Measurements from ENCODE around the gene ELAVL3.

The ELAVL3 gene

DNA sequence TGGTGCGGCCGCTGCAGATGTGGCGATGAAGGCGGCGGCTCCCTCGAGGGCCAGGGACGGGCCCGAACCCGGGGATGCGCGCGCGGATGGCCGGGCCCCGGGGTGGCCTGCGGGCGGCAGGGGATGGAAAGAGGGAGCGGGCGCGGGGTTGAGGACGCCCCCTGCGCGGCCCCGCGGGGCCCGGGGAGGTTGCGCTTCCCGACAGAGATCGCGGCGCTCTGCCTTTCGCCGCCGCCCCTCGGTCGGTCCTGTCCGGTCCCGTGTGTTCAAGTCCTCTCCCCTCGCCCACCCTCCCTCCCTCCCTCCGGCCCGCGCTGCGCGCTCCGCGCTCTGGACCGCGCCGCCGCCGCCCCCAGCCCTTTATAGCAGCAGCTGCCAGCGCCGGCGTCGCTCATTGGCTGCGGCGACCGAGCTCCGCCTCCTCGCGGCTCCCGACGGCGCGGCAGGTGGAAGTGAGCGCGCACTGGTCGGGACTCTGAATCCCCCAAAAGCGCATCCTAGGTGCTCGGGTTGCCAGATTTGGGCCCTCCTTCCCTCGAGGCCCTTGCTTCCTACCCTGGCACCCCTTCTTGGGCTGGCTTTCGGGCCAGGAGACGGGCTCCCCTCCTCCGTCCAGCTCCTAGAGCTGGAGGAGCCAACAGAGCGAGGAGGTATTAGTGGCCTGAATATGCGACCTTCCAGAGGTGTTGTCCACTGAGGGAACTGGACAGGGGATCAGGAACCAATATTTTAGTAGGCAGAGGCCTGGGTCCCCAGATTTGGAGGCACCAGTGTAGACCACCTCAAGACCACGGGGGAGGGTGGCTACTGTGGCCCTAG, at the start of gene ELAVL3:
Gene ELAVL3 (minus strand): TSS at position 332 of the 819 bp plus-strand sequence. CDS start 438 bp downstream, outside the sequence.
- no peak for DNase-seq

DNA sequence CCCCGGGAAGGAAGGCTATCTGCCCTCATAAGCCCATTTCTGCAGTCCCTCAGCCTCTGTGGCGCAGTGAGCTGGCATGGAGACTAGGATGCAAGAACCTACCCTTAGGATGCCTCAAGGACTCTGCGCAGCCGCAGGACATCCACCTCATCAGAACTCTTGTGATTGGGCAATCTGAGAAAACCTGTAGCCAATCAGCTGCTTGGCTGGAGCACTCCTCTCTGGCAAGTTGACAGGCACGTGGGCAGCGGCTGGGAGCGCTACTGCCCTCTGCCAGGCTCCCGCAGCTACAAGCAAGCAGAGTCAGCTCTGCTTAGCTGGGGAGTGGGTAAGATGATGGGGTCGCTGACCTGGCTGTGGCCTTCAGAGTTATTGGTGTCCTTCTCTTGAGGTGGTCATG, 49.6 kb upstream of the ELAVL3 start:
- peak; percentile 37 to 55 for DNase-seq

DNA sequence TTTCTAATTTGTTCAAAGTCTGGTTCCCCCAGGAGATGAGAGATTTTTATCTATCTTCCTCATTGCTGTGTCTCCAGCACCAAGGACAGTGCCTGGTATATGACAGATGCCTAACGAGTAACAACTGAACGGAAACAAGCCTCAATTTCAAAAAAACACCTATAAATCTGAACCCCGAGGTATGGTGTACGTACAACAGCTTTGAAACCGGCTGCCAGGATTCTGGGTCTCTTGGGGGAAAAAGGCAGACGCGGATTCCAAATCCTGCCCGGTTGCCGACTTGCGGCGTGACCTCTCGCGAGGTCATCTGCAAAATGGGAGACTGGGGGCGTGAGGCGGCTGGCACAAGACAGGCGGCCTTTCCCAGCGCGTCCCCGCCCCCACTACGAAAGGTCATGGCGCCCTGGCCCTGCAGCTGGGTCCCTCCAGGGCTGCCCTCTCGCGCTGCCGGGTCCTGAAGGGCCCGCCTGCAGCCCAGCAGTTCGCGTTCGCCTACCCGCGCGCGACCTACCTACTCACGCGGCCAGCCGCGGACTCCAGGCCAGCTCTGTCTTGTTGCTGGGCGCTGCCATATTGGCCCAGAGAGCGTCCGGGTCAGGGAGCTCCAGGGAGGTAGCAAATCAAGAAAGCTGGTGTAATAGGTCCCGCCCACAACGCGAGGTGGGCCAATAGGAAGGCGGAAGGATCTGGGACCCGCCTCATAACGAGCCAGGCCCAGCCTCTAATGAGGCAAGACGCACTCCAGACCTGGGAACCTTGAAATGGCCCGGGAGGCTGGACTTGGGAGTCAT, 47.9 kb upstream of the ELAVL3 start, which contains the start of gene ECSIT:
Gene ECSIT (minus strand): TSS at position 584 of the 791 bp plus-strand sequence. CDS start 9,964 bp downstream, outside the sequence.
- DNase-seq: peak; percentile 95

DNA sequence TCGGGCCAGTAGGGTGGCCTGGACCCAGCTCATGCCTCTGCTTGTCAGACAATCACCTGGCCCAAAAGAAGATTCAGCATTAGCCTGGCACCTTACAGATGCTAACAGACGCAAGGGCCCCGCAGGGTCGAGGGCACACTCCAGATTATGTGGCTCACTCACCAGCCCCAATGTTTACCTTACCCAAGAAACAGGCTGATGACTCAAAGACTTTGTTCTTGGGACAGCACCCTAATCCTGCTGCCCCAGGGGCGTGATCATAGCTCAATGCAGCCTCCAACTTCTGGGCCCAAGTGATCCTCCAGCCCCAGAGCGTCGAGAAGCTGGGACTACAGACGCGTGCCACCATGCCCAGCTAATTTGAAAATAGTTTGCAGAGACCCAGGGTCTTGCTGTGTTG, 38.3 kb upstream of the ELAVL3 start:
- no peak for DNase-seq

DNA sequence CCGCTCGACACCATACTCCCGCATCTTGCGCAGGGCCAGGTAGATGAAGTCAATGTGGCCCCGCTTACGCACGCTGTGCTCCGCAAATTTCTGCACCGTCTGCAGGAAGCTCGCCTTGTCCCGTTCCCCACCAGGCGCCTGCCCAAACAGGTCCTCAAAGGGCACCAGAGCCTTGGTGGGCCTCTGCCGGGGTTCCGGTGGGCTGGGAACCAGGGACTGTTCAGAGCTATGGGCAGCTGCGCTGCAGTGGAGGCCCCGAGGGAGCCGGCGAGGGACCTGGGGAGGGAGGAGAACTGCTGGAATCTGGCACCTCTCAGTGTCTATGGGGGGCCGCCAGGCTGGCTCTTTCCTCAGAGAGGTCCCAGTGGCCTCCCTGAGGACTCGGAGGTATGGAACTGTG, 33.1 kb upstream of the ELAVL3 start:
- no peak for DNase-seq

DNA sequence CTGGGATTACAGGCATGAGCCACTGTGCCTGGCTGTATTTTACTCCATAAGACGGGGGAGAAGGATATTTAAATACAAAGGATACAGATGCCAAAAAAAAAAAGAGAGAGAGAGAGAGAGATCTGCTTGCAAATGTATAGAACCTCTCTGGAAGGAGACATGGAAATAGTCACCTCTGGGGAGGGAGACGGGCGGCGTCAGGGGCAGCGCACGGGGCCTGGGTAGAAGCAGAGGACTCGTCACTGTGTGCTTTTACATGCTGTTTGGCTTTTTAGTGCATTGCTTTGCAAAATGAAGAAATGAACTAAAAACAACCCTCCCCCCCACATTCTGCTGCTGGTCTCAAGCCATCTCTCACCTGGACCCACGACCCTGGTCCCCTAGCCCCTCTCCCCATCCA, 29.6 kb upstream of the ELAVL3 start:
- no peak for DNase-seq

DNA sequence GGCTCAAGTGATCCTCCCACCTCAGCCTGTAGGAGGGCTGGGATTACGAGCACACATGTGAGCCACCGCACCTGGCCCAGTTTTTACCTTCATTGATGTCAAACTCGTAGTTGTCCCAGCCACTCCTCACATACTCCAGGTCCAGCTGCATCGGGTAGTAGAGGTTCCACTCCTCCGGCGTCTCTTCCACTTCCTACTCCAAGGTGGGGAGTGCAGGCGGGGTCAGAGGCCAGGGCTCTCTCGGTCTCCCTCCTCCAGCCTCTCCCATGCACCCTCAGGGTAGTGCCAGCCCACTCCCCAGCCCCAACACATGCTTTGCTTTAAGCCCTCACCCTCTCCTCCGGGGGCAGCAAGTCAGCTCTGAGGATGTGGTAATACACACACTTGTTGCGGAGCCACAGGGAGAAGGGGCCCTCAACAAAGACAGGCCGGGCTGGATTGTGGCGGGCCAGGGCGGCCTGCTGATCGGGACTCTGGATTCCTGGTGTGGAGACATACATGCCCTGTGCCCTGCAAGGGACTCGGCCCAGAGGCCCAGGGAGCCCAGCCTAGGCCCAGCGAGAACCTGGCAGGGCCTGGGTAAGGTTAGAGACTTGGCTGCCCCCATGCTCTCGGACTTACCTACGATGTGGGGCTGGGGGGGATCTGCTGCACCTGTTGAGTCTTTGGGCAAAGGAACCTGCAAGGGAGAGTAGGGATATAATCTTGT, 26.7 kb upstream of the ELAVL3 start:
- no peak for DNase-seq

DNA sequence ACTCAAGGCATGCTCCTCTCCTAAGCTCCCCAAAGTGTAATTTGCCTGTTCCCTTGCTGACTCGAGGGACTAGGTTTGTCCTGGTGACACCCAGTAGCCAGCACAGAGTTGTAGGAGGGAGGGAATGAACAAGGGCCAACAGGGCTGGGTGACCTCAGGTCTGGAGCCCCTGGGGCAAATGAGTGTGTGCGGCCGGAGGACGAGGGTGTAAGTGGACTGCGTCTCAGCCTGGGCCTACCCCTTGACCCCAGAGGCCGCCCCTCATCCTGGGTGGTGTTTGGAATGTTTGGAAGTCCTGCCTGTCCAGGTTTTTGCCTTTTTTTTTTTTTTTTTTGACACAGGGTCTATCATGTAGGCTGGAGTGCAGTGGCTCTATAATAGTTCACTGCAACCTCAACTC, 26.1 kb upstream of the ELAVL3 start:
- DNase-seq: no peak

DNA sequence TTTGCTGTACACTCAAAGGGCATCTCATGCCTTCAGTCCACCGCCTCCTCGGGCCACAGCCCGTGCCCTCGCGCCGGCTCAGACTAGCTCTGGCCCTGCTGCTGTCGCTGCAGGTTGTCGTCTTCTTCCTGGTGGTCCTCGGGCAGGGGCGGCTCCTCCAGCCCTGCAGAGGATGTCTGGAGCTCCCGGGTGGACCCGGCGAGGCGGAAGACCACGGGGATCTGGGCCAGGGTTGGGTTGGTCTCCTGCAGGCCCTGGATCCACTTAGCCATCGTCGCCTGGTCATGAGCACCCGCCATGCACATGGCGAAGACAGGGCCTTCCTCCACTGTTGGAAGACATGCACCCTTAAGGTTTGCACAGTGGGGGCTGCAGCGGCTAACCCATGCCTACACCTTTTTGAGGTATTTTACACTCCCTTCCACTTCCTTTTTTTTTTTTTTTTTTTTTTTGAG, 25.3 kb upstream of the ELAVL3 start:
- DNase-seq: no peak

DNA sequence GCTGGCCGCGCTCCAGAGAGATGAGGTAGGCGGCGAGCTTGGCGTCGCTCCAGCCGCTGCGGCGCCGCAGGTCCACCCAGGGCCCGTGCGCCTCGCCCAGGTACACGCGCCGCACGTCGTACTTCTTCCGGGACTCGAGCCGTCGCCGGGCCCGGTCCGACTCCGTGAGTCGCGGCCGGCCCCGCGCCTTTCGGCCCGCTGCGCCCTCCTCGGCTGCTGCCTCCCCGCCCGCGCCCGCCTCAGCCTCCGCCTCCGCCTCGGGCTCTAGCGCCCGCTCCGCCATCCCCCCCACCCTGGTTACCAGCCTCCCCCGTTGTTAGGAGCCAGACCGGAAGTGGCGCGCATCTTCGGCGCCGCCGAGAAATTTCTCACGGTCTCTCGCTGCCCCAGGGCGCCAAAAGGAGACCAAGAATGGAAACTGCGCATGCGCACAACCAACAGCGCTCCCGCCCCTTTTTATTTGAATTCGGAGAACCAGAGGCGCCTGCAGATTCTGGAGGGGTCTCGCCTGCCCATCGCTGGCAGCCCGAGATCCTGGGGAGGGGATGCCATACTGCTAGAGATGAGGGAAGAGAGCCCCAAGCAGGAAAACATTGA, 24.8 kb upstream of the ELAVL3 start, which contains the start of gene ZNF653:
Gene ZNF653 (minus strand): TSS at position 336 of the 597 bp plus-strand sequence. CDS start 53 bp downstream, at position 283.
- DNase-seq: peak; percentile 95 to 96

DNA sequence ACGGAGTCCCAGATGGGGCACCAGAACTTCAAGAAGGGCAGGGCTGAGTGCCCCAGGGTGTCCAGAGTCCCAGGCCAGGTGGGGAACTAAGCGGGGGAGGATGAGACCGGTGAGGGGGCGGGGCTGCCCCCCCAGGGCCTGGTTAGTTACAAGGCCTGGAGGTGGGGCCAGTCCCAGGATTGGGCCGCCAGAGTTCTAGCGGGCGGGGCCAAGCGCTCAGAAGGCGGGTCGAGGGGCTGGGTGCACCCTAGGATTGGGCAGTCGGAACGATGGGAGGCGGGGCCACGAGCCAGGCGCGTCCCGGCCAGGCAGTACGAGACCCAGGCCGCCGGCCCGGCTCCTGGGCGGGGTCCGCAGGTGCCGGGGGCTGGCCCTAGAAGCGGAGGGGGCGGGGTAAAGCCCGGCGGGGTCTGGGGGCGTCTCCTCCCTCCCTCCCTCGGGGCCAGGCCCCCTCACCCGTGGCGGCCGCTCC, 24.2 kb upstream of the ELAVL3 start:
- DNase-seq: peak; percentile 98

DNA sequence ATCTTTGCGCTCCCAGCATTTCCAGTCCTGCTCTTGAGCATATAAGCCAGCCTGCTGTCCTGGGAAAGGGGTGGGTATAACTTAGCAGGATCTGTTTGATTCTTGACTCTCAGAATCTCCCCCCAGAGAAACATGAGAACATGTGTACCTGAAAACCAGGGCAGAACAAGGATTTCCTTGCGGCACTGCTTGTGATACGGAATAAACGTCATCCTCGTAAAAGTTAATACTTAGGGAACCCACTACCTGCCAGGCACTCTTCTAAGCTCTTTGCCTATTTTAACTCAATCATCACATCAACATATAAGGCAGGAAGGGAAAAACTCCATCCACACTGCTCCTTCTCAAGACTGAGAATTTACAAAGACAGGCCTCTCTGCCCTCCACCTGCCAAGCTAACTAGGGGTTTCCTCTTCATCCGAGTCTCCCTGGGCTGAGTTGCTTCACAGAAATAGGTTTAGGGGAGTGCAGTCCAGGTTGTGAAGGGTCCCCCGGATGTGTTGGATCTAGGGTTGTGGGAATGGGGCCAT, 23.7 kb upstream of the ELAVL3 start:
- DNase-seq: no peak

DNA sequence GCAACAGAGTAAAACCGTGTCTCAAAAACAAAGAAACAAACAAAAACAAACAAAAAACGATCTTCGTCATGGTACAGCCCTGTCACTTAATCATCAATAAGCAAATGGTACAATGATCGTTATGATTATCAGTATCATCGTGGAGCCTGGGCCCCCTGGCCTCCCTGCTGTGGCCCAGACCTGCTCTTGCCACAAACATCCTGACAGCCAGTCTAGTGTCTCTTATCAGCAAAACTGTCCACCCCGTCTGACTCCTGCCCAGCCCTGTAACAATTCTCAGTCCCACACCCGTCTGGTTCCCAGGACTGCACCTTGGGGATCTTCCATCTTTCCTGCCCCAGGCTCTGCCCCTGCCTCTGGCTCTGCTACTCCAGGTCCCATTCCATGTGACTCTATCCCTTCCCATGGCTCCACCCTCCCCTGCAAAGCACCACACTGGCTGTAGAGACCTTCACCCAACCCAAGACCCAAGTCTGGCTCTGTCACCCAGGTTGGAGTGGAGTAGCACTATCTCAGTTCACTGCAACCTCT, 19.1 kb upstream of the ELAVL3 start:
- no peak for DNase-seq

DNA sequence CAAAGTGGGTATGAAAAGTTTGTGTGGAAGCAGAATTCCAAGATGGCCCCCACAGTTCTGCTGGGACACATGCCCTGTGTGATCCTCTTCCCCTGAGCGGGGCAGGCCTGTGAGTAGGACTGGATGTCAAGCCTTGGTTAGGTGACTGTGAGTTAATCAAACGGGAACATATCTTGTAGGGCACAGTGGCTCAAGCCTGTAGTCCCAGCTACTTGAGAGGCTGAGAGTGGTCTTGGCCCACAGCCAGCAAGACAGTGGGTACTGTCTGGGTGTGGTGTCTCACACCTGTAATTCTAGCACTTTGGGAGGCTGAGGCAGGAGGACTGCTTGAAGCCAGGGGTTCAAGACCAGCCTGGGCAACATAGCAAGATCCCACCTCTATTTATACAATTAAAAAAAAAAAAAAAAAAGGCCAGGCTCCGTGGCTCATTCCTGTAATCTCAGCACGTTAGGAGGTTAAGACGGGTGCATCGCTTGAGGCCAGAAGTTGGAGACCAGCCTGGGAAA, 18.4 kb upstream of the ELAVL3 start:
- no peak for DNase-seq

DNA sequence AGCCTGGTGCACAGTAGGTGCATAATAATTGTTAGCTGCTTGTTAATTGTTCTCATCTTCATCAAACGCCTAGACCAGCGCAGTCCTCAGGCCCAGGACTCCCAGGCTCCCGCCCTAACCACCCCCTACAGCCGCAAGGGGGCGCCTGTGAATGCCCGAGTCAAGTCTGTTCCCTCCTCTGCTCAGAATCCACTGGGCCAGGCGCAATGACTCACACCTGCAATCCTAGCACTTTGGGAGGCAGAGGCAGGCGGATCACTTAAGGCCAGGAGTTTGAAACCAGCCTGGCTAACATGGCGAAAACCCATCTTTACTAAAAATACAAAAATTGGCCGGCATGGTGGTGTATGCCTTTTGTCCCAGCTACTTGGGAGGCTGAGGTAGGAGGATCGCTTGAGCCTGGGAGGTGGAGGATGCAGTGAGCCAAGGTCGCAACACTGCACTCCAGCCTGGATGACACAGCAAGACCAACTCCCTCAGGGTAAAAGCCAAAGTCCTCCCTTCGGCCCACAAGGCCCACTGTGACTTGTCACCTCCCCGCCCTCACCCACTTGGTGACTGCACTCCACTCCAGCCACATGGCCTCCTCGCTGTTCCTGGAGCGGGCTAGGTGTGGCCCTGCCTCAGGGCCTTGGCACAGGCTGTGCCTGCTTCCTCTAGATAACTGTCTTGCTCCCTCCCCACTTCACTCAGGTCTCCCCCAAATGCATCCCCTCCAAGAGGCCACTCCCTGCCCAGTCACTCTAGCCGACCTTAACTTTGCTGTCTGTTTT, 15.7 kb upstream of the ELAVL3 start:
- DNase-seq: peak; percentile 58 to 65

DNA sequence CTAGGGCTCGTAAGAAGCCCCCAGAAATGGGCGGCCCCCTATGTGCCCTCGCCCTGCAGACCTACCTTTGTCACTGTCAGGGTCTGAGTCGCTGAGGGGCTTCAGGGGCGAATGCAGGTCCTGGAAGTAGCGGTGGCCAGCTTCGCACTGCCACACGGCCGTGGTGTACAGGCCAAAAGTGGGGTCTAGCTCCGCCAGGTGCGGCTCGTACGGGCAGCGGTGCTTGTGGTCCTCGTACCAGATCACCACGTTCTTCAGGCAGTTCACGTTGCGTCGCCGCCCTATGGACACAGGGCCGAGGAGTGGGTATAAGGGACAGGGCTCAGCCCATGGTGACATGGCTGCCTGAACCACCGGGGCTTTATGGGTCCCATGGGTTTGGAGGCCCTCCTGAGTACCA, 15.0 kb upstream of the ELAVL3 start:
- no peak for DNase-seq

DNA sequence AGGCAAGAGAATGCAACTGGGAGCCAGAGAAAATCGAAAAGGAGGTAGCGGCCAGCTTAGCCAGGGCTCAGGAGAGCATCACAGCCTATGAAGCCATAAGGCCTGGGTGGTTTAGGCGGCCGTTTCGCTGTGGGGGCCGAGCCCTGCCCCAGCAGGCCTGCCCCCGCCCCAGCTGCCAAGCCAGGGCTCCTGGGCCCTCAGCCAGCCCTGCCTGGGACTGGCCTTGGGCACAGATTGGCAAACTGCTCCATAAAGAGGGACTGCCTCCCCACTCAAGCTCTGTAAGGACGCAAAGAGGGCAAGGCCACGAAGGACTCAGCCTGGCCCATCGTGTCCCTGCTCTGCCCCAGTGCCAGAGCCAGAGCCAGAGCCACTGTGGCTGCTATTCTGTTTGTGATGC, 14.6 kb upstream of the ELAVL3 start:
- no peak for DNase-seq

DNA sequence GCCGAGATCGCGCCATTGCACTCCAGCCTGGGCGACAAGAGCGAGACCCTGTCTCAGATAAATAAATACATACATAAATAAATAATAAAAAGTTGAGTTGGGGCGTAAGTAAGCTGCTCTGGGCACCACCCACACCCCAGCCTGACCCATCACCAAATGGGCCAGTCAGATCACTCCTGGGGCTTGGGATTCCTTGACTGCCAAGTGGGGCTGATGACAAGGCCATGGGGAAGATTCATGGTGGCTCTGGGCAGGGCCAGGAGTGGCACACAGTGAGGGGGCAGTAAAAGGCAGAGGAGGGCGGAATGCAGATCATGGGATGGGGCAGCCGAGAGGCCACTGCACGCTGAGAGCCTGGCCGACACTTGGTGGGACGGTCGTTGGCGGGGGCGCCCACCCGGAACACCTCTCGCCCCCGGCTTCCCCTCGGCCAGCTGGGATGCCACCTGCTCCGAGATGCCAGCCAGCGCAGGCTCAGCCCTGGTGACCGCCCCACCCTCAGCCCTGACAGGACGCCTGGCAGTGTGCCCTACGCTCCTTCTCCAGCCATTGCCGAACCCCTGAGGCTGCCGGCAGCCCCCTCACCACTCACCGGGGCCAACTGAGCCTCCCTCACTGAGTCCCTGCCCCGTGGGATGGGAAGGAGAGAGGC, 13.9 kb upstream of the ELAVL3 start:
- DNase-seq: no peak

DNA sequence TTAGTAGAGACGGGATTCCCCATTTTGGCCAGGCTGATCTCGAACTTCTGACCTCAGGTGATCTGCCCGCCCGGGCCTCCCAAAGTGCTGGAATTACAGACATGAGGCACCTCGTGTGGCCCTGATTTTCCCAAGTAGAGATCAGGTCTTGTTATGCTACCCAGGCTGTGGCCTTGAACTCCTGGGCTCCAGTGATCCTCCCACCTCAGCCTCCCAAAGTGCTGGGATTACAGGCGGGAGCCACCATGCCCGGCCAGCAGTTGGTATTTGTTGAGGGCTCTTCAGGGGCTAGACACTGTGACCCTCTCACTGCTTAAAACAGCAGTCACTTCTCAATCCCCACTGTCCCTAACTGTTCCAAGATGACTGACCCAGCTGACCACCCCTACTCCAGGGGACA, 8.5 kb upstream of the ELAVL3 start:
- no peak for DNase-seq
